ENCODE results near the gene LRRC47. TPM values are rescaled to one million over a fixed set of nuclear protein-coding genes. Genes with fewer than 3 reads are reported as not detected.

LRRC47 gene
- total and polyA plus RNA-seq, 2 of the 13 experiments (the other 11 are each of a cell fraction or from before 2014, with no cell fraction given): 18.3 to 52.5 TPM

DNA sequence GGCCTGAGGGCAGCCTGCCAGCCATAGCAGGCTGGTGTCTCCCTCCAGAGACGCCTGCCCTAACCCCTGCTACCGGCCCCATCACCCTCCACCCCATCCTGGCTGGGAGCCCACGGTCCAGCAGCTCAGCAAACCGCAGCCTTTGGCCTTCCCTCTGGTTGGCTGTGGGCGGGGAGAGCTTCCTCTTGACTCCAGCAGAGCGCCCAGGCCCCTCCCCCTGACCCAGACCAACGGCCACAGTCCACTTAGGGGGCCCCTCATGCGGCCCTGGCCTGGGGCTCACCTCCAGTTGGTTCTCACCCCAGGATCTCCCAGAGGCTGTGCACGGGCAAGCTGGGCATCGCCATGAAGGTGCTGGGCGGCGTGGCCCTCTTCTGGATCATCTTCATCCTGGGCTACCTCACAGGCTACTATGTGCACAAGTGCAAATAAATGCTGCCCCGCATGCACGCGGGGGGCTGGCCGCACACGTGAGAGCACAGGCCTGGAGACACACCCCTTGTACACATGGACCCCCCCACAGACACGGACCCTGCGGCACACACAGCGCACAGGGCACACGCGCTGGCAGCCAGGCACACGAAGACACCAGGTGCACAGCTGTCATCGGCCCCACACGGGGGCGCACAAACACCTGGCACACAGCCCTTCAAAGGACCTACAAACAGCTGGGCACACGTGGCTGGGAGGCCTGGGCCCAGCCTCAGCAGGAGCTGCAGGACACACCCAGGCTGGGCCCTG, 20.6 kb downstream of the LRRC47 start (continued):
- TF ChIP-seq MEIS2 (CRISPR knock-in tag; IDR thresholded peaks at IDR 0.05): no peak; the same call in none of the 2 replicates
- no peak for TF ChIP-seq ZNF652 (CRISPR knock-in tag; IDR thresholded peaks at IDR 0.05; ENCODE audit: borderline replicate concordance, low read depth)
- peak; percentile 95; the same call in 1 of the 2 replicates for TF ChIP-seq SAFB2 (CRISPR knock-in tag; IDR thresholded peaks at IDR 0.05; ENCODE audit: borderline replicate concordance, low read depth)
- peak; percentile 41; the same call in 1 of the 2 replicates for TF ChIP-seq SIN3A (IDR thresholded peaks at IDR 0.05; ENCODE audit: borderline replicate concordance, low read depth, low read length)
- TF ChIP-seq ZNF605 (CRISPR knock-in tag; IDR thresholded peaks at IDR 0.05): peak; percentile 71
- TF ChIP-seq, protein P1, sequence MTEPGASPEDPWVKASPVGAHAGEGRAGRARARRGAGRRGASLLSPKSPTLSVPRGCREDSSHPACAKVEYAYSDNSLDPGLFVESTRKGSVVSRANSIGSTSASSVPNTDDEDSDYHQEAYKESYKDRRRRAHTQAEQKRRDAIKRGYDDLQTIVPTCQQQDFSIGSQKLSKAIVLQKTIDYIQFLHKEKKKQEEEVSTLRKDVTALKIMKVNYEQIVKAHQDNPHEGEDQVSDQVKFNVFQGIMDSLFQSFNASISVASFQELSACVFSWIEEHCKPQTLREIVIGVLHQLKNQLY (CRISPR knock-in tag; IDR thresholded peaks at IDR 0.05): no peak
- TF ChIP-seq ZNF331 (CRISPR knock-in tag; IDR thresholded peaks at IDR 0.05): peak; percentile 58; the same call in 1 of the 2 replicates
- no peak for TF ChIP-seq RFX1 (IDR thresholded peaks at IDR 0.05)
- no peak for TF ChIP-seq MTA3 (CRISPR knock-in tag; IDR thresholded peaks at IDR 0.05)
- peak; percentile 37; the same call in 1 of the 2 replicates for TF ChIP-seq ZNF547 (CRISPR knock-in tag; IDR thresholded peaks at IDR 0.05)
- peak; percentile 90; the same call in 1 of the 2 replicates for TF ChIP-seq SNAPC2 (CRISPR knock-in tag; IDR thresholded peaks at IDR 0.05)
- TF ChIP-seq ZNF274 (CRISPR knock-in tag; IDR thresholded peaks at IDR 0.05): no peak; the same call in 1 of the 2 replicates
- peak; percentile 95 for TF ChIP-seq ZFY (CRISPR knock-in tag; IDR thresholded peaks at IDR 0.05)
- TF ChIP-seq, protein P2, sequence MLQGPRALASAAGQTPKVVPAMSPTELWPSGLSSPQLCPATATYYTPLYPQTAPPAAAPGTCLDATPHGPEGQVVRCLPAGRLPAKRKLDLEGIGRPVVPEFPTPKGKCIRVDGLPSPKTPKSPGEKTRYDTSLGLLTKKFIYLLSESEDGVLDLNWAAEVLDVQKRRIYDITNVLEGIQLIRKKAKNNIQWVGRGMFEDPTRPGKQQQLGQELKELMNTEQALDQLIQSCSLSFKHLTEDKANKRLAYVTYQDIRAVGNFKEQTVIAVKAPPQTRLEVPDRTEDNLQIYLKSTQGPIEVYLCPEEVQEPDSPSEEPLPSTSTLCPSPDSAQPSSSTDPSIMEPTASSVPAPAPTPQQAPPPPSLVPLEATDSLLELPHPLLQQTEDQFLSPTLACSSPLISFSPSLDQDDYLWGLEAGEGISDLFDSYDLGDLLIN (CRISPR knock-in tag; IDR thresholded peaks at IDR 0.05; ENCODE audit: borderline replicate concordance): peak; percentile 62; the same call in 1 of the 2 replicates
- TF ChIP-seq MEIS1 (CRISPR knock-in tag; IDR thresholded peaks at IDR 0.05; ENCODE audit: borderline replicate concordance): peak; percentile 70
- no peak; the same call in 1 of the 2 replicates for TF ChIP-seq ZNF879 (CRISPR knock-in tag; IDR thresholded peaks at IDR 0.05)
- peak; percentile 60; the same call in 1 of the 2 replicates for TF ChIP-seq ZNF143 (CRISPR knock-in tag; IDR thresholded peaks at IDR 0.05)
- TF ChIP-seq, protein P3, sequence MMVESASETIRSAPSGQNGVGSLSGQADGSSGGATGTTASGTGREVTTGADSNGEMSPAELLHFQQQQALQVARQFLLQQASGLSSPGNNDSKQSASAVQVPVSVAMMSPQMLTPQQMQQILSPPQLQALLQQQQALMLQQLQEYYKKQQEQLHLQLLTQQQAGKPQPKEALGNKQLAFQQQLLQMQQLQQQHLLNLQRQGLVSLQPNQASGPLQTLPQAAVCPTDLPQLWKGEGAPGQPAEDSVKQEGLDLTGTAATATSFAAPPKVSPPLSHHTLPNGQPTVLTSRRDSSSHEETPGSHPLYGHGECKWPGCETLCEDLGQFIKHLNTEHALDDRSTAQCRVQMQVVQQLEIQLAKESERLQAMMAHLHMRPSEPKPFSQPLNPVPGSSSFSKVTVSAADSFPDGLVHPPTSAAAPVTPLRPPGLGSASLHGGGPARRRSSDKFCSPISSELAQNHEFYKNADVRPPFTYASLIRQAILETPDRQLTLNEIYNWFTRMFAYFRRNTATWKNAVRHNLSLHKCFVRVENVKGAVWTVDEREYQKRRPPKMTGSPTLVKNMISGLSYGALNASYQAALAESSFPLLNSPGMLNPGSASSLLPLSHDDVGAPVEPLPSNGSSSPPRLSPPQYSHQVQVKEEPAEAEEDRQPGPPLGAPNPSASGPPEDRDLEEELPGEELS (CRISPR knock-in tag; IDR thresholded peaks at IDR 0.05): peak; percentile 52
- TF ChIP-seq, protein P4, sequence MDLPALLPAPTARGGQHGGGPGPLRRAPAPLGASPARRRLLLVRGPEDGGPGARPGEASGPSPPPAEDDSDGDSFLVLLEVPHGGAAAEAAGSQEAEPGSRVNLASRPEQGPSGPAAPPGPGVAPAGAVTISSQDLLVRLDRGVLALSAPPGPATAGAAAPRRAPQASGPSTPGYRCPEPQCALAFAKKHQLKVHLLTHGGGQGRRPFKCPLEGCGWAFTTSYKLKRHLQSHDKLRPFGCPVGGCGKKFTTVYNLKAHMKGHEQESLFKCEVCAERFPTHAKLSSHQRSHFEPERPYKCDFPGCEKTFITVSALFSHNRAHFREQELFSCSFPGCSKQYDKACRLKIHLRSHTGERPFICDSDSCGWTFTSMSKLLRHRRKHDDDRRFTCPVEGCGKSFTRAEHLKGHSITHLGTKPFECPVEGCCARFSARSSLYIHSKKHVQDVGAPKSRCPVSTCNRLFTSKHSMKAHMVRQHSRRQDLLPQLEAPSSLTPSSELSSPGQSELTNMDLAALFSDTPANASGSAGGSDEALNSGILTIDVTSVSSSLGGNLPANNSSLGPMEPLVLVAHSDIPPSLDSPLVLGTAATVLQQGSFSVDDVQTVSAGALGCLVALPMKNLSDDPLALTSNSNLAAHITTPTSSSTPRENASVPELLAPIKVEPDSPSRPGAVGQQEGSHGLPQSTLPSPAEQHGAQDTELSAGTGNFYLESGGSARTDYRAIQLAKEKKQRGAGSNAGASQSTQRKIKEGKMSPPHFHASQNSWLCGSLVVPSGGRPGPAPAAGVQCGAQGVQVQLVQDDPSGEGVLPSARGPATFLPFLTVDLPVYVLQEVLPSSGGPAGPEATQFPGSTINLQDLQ (CRISPR knock-in tag; IDR thresholded peaks at IDR 0.05): no peak
- no peak for TF ChIP-seq PPARG (CRISPR knock-in tag; conservative IDR thresholded peaks at IDR 0.05)
- TF ChIP-seq SKI (IDR thresholded peaks at IDR 0.05; ENCODE audit: partially characterized antibody): peak; percentile 8
- TF ChIP-seq ZNF878 (CRISPR knock-in tag; IDR thresholded peaks at IDR 0.05): 0 out of 2 replicates have a peak, but pooled peaks have one; percentile 38
- TF ChIP-seq HDAC2 (CRISPR knock-in tag; IDR thresholded peaks at IDR 0.05): peak; percentile 65
- TF ChIP-seq MAFK (conservative IDR thresholded peaks at IDR 0.05 in 1 of 2, IDR thresholded peaks at IDR 0.05 in 1 of 2; ENCODE audit: low read length in 2 of 2): no peak
- TF ChIP-seq, protein P5, sequence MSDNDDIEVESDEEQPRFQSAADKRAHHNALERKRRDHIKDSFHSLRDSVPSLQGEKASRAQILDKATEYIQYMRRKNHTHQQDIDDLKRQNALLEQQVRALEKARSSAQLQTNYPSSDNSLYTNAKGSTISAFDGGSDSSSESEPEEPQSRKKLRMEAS (IDR thresholded peaks at IDR 0.05): no peak
